B cell (primary cell): ENCODE measurements around the gene NCOA4.
"Not testable (repeated sequence)": the region's sequence is repeated elsewhere in the genome, so short reads cannot be mapped to it uniquely, and the experiment has no call there.

Experiments used
- EZH2 ChIP-seq: IDR thresholded peaks from 2 replicates; pipeline ENCODE4 v1.6.1; 2012; ENCODE audit warnings: borderline replicate concordance, low read depth, mild to moderate bottlenecking, moderate library complexity, low read length; ENCODE audit not compliant: insufficient read depth, poor library complexity, severe bottlenecking
- TF ChIP-seq, protein P1 (sequence below): fragments of 200-600 bp; IDR thresholded peaks from one replicate; pipeline ENCODE4 v1.8.0; 2022; ENCODE audit warnings: antibody characterized with exemption, mild to moderate bottlenecking

GRCh38 chr10:46002189-46002687, 28.2 kb downstream of the NCOA4 start:
- TF ChIP-seq, protein P1, sequence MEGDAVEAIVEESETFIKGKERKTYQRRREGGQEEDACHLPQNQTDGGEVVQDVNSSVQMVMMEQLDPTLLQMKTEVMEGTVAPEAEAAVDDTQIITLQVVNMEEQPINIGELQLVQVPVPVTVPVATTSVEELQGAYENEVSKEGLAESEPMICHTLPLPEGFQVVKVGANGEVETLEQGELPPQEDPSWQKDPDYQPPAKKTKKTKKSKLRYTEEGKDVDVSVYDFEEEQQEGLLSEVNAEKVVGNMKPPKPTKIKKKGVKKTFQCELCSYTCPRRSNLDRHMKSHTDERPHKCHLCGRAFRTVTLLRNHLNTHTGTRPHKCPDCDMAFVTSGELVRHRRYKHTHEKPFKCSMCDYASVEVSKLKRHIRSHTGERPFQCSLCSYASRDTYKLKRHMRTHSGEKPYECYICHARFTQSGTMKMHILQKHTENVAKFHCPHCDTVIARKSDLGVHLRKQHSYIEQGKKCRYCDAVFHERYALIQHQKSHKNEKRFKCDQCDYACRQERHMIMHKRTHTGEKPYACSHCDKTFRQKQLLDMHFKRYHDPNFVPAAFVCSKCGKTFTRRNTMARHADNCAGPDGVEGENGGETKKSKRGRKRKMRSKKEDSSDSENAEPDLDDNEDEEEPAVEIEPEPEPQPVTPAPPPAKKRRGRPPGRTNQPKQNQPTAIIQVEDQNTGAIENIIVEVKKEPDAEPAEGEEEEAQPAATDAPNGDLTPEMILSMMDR = not testable (repeated sequence)
- not testable (repeated sequence) for TF ChIP-seq EZH2
